Right lobe of liver (tissue), 4 donors: ENCODE data around the gene ACBD5.

Experiments
- CTCF ChIP-seq, 4 donors: fragments of 200-600 bp in 3 of 4; fragments of 450-650 bp in 1 of 4; IDR thresholded peaks; one replicate each; pipeline versions ENCODE4 v1.5.1 to v1.8.0; 2016 to 2022; ENCODE audit warnings: antibody characterized with exemption in 4 of 4, mild to moderate bottlenecking in 2 of 4
- POLR2A ChIP-seq: fragments of 450-650 bp; IDR thresholded peaks from one replicate; pipeline ENCODE4 v1.6.1; 2017; ENCODE audit warnings: antibody characterized with exemption, mild to moderate bottlenecking
- donor health status: DM: no; HTN: no; CAD: no.
- donor health status: DM: no; HTN: no; CAD: no.
- donor health status: DM: no; HTN: yes; CAD: no.

DNA sequence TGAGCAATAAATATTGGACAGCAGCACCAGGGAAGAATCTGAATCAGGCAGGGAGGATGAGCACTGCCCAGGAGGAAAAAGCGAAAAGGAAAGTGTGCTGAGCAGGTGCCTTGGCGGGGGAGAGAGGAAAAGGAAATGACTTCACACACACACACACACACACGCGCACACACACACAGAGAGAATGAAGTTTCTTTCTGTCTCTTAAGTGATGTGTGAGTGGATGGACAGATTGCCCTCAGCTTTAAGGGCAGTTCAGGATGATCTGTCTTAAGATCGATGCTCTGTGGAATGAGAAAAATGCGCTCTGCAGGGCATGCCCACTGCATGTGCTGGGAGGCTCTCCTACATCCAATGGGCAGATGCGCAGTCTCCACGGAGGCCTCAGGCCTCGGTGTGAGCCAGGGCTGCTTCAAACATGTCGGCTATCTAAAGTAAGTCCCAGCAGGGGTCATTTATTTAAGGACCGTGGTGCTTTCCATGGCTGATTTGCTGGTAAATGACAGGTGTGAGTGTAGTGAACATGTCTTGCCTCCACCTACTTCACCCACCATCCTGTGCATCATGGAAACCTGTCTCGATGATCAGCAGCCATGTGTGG lies 2.5 kb upstream of the ACBD5 start:
- TF ChIP-seq POLR2A, result peak; percentile 57
- no peak for TF ChIP-seq CTCF (IDR thresholded peaks at IDR 0.05)
